Tibial nerve (tissue), 4 donors: ENCODE data around the gene DNAH5.

Source experiments
- EP300 ChIP-seq, 2 donors: sonication (generic); formaldehyde crosslinking; IDR thresholded peaks; one replicate each; pipeline ENCODE4 v1.6.1; 2017; ENCODE audit warnings: antibody characterized with exemption in 2 of 2, mild to moderate bottlenecking in 1 of 2
- POLR2A ChIP-seq, 2 donors: fragments of 450-650 bp; IDR thresholded peaks; one replicate each; pipeline ENCODE4 v1.6.1; 2017; ENCODE audit warnings: antibody characterized with exemption in 2 of 2, mild to moderate bottlenecking in 2 of 2, moderate library complexity in 2 of 2
- TF ChIP-seq, protein P1 (sequence below), 5 experiments: fragments of 200-600 bp in 3 of 5; fragments of 450-650 bp in 2 of 5; sonication (generic) in 3 of 5; IDR thresholded peaks; one replicate each; pipeline ENCODE4 v1.5.1; 2016 to 2019; ENCODE audit warnings: antibody characterized with exemption in 5 of 5, mild to moderate bottlenecking in 3 of 5, moderate library complexity in 2 of 5

DNA sequence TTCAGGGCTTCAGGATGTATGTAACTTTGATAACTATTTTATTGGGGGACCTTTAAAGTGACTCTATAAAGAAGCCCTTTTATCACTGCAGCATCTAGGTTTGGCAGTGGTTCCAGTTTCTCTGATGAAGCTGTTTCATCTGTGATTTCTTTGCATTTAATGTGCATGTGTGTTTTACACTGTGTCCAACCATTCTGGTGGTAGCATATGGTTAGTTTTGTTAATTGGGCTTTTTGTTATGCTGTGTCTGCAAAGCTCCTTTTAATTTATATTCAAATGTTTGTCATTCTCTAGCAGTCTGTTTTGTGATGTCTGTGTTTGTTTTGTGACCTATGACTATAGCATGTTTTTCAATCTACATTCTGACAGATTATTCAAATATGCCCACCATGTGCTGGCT, 294.8 kb downstream of the DNAH5 start:
- TF ChIP-seq, protein P1, sequence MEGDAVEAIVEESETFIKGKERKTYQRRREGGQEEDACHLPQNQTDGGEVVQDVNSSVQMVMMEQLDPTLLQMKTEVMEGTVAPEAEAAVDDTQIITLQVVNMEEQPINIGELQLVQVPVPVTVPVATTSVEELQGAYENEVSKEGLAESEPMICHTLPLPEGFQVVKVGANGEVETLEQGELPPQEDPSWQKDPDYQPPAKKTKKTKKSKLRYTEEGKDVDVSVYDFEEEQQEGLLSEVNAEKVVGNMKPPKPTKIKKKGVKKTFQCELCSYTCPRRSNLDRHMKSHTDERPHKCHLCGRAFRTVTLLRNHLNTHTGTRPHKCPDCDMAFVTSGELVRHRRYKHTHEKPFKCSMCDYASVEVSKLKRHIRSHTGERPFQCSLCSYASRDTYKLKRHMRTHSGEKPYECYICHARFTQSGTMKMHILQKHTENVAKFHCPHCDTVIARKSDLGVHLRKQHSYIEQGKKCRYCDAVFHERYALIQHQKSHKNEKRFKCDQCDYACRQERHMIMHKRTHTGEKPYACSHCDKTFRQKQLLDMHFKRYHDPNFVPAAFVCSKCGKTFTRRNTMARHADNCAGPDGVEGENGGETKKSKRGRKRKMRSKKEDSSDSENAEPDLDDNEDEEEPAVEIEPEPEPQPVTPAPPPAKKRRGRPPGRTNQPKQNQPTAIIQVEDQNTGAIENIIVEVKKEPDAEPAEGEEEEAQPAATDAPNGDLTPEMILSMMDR (IDR thresholded peaks at IDR 0.05) = no peak
- TF ChIP-seq EP300 (IDR thresholded peaks at IDR 0.05) (no peak), POLR2A (IDR thresholded peaks at IDR 0.05) (no peak)
